SK-N-SH (cell line): ENCODE measurements around the gene TPRX2. TPM values are rescaled to one million over a fixed set of nuclear protein-coding genes. Genes with fewer than 3 reads are reported as not detected.

Experiments used
- CTCF ChIA-PET: fragments of 300-600, 350-600 bp; formaldehyde crosslinking; extraction: SDS; loops from one replicate; lab custom pipeline; 2021; lab: Yijun Ruan, JAX
- POLR2A ChIA-PET: fragments of 350-600 bp; sonication (Branson Sonifier 250); formaldehyde crosslinking; extraction: SDS; loops from one replicate; lab custom pipeline; 2020; ENCODE audit warnings: antibody characterized with exemption, inconsistent platforms; lab: Yijun Ruan, JAX
- DNase-seq: peaks from one replicate; pipeline ENCODE4 v3.0.0; 2012
- H2AFZ ChIP-seq: fragments of 200-600 bp; sonication (generic); 2 replicates; pipeline ENCODE4 v1.8.1; 2016; ENCODE audit warnings: antibody characterized with exemption, mild to moderate bottlenecking, low read depth
- H3F3A ChIP-seq: fragments of 200-600 bp; sonication (generic); replicated peaks from 2 replicates; pipeline ENCODE3; 2016; ENCODE audit warnings: antibody characterized with exemption, mild to moderate bottlenecking; ENCODE audit not compliant: insufficient read depth
- H3K27ac ChIP-seq, 2 experiments: fragments of 200-500 bp in 1 of 2; fragments of 200-600 bp in 1 of 2; sonication (Bioruptor generic) in 1 of 2; sonication (generic), shearing (Covaris generic) in 1 of 2; 2 replicates each; pipeline versions ENCODE4 v1.5.1 to v1.6.1; 2014 to 2016; ENCODE audit warnings: low read depth in 2 of 2, inconsistent platforms in 1 of 2, low read length in 1 of 2, mild to moderate bottlenecking in 1 of 2, mixed read lengths in 1 of 2
- H3K27me3 ChIP-seq: fragments of 200-600 bp; sonication (generic), shearing (Covaris generic); 2 replicates; pipeline ENCODE4 v1.6.1; 2016; ENCODE audit warnings: mixed run types; ENCODE audit not compliant: insufficient read depth
- H3K36me3 ChIP-seq, 2 experiments: fragments of 200-500 bp in 1 of 2; fragments of 200-600 bp in 1 of 2; sonication (Bioruptor generic) in 1 of 2; sonication (generic) in 1 of 2; replicated peaks in 1 of 2; 2 replicates each; pipeline versions ENCODE3 to v1.5.1; 2014 to 2016; ENCODE audit warnings: low read length in 1 of 2, mild to moderate bottlenecking in 1 of 2; ENCODE audit not compliant: insufficient read depth in 2 of 2, control insufficient read depth in 1 of 2
- H3K4me1 ChIP-seq, 2 experiments: fragments of 200-500 bp in 1 of 2; fragments of 200-600 bp in 1 of 2; sonication (Bioruptor generic) in 1 of 2; sonication (generic), shearing (Covaris generic) in 1 of 2; 2 replicates each; pipeline versions ENCODE4 v1.5.1 to v1.6.1; 2014 to 2016; ENCODE audit warnings: low read depth in 1 of 2, low read length in 1 of 2, mixed run types in 1 of 2; ENCODE audit not compliant: insufficient read depth in 2 of 2, control insufficient read depth in 1 of 2
- H3K4me2 ChIP-seq: fragments of 200-600 bp; sonication (generic), shearing (Covaris generic); 2 replicates; pipeline ENCODE4 v1.6.1; 2017; ENCODE audit warnings: mixed run types
- H3K4me3 ChIP-seq, 2 experiments: fragments of 200-500 bp in 1 of 2; fragments of 200-600 bp in 1 of 2; sonication (Bioruptor generic) in 1 of 2; sonication (generic), shearing (Covaris generic) in 1 of 2; 2 replicates each; pipeline versions ENCODE4 v1.5.1 to v1.8.1; 2014 to 2016; ENCODE audit warnings: low read depth in 2 of 2, inconsistent platforms in 1 of 2, low read length in 1 of 2, mild to moderate bottlenecking in 1 of 2, mixed read lengths in 1 of 2, moderate library complexity in 1 of 2
- H3K79me2 ChIP-seq: fragments of 200-600 bp; sonication (generic); 2 replicates; pipeline ENCODE4 v1.8.1; 2017; ENCODE audit warnings: mild to moderate bottlenecking; ENCODE audit not compliant: insufficient read depth
- H3K9ac ChIP-seq: fragments of 200-600 bp; sonication (generic); 2 replicates; pipeline ENCODE4 v1.6.1; 2017; ENCODE audit warnings: mixed run types
- H3K9me2 ChIP-seq: fragments of 200-600 bp; sonication (generic); 2 replicates; pipeline ENCODE4 v1.6.1; 2017; ENCODE audit warnings: mixed run types
- H3K9me3 ChIP-seq: fragments of 200-600 bp; sonication (generic); 2 replicates; pipeline ENCODE4 v1.6.1; 2017; ENCODE audit warnings: mixed run types, mild to moderate bottlenecking, moderate library complexity
- H4K20me1 ChIP-seq: fragments of 200-600 bp; sonication (generic); 2 replicates; pipeline ENCODE4 v1.6.1; 2017; ENCODE audit warnings: mild to moderate bottlenecking, mixed run types; ENCODE audit not compliant: insufficient read depth
- FOSL2 ChIP-seq: IDR thresholded peaks from 2 replicates; pipeline ENCODE4 v1.4.0; 2012; ENCODE audit warnings: low read depth, mild to moderate bottlenecking, moderate library complexity, borderline replicate concordance
- FOXJ3 ChIP-seq: sonication (generic); formaldehyde crosslinking; IDR thresholded peaks from 2 replicates; pipeline ENCODE4 v1.5.1; 2020; ENCODE audit warnings: mild to moderate bottlenecking, missing genetic modification reagents
- FOXM1 ChIP-seq: IDR thresholded peaks from 2 replicates; pipeline ENCODE4 v1.4.0; 2012; ENCODE audit warnings: low read depth, mild to moderate bottlenecking
- JUND ChIP-seq: IDR thresholded peaks from 2 replicates; pipeline ENCODE4 v1.4.0; 2012
- MXI1 ChIP-seq: IDR thresholded peaks from 2 replicates; pipeline ENCODE4 v1.6.1; 2012; ENCODE audit warnings: mild to moderate bottlenecking, low read depth, low read length, improper control_type of control experiment
- NFIC ChIP-seq: IDR thresholded peaks from 2 replicates; pipeline ENCODE4 v1.4.0; 2012; ENCODE audit warnings: borderline replicate concordance
- RCOR1 ChIP-seq: fragments of 150-350 bp; IDR thresholded peaks from 2 replicates; pipeline ENCODE4 v1.6.1; 2017; ENCODE audit warnings: antibody characterized with exemption, low read length
- RFX5 ChIP-seq: IDR thresholded peaks from 2 replicates; pipeline ENCODE4 v1.6.1; 2012; ENCODE audit warnings: mild to moderate bottlenecking, improper control_type of control experiment, low read length
- RXRA ChIP-seq: IDR thresholded peaks from 2 replicates; pipeline ENCODE4 v1.4.0; 2012; ENCODE audit warnings: low read depth, mild to moderate bottlenecking, borderline replicate concordance
- SIN3A ChIP-seq: IDR thresholded peaks from 2 replicates; pipeline ENCODE4 v1.6.1; 2012; ENCODE audit warnings: low read depth, mild to moderate bottlenecking, low read length, moderate library complexity, borderline replicate concordance
- SMC3 ChIP-seq: IDR thresholded peaks from 2 replicates; pipeline ENCODE4 v1.6.1; 2012; ENCODE audit warnings: low read depth, low read length, improper control_type of control experiment
- TAF1 ChIP-seq: IDR thresholded peaks from 2 replicates; pipeline ENCODE4 v1.6.1; 2012; ENCODE audit warnings: low read depth, mild to moderate bottlenecking, low read length, moderate library complexity, borderline replicate concordance
- TCF12 ChIP-seq: IDR thresholded peaks from 2 replicates; pipeline ENCODE4 v1.4.0; 2012
- TEAD4 ChIP-seq: IDR thresholded peaks from 2 replicates; pipeline ENCODE4 v1.4.0; 2012; ENCODE audit warnings: mild to moderate bottlenecking, borderline replicate concordance; ENCODE audit not compliant: insufficient read depth
- YY1 ChIP-seq: IDR thresholded peaks from 2 replicates; pipeline ENCODE4 v1.4.0; 2012; ENCODE audit warnings: low read depth, mild to moderate bottlenecking
- WGBS: methylation state at CpG from one replicate; pipeline ENCODE4 v1.1.6; 2017; ENCODE audit warnings: low lambda C conversion rate; 5-methylcytosine and 5-hydroxymethylcytosine counted together
- polyA plus RNA-seq, 3 experiments: library from polyadenylated mRNA; depleted of rRNA; stranded (reverse); fragments of >200 nt; gene quantifications; 2 replicates each; pipeline ENCODE4 v1.2.3, GENCODE V29; 2012
- TF ChIP-seq, protein P1 (sequence below): IDR thresholded peaks from 2 replicates; pipeline ENCODE4 v1.4.0; 2012; ENCODE audit warnings: low read depth
- TF ChIP-seq, protein P2 (sequence below): fragments of 200-600 bp; sonication (generic); IDR thresholded peaks from 2 replicates; pipeline ENCODE4 v1.6.1; 2017; ENCODE audit warnings: antibody characterized with exemption, mild to moderate bottlenecking, moderate library complexity
- TF ChIP-seq, protein P3 (sequence below): fragments of 150-350 bp; IDR thresholded peaks from 2 replicates; pipeline ENCODE4 v1.6.1; 2017; ENCODE audit warnings: antibody characterized with exemption, low read length, low read depth, borderline replicate concordance

Gene TPRX2
- polyA plus RNA-seq, 1 of the 3 experiments (the other 2 are of a cell fraction): not detected

DNA sequence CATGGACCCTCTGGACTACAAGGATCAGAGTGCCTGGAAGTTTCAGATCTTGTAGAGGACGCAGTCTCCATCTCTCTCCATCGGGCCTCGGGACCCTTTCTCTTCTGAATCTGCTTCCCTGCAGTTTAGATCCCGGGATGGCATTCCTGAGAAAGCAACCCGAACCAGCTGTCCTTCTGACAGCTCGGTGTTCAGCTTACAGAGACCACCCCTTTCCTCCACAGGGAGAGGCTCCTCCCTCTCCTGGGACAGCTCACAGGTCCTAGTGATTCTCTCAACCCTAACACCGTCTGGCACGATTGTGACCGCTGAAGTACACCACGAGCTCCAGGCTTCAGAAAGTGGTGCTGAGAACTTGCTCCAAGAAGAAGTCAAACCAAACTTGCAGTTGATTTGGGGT lies 19.1 kb upstream of the TPRX2 start:
- Histone ChIP-seq H3K9ac (no peak overlapping the region), H3K79me2 (no peaks in the 10 kb centered on the region), H3K9me2 (no peaks in the 10 kb centered on the region), H3K36me3 (no peaks in the 10 kb centered on the region), H2AFZ (no peak overlapping the region), H3K27me3 (peaks cover 50% of the 10 kb centered on the region), H3K4me3 (no peak overlapping the region), H4K20me1 (no peaks in the 10 kb centered on the region), H3F3A (peaks cover 11% of the 10 kb centered on the region), H3K4me2 (no peak overlapping the region), H3K4me1 (no peaks in the 10 kb centered on the region), H3K27ac (no peak overlapping the region), H3K9me3 (no peaks in the 10 kb centered on the region)
- no peak for DNase-seq
- TF ChIP-seq NFIC (no peak), FOXJ3 (CRISPR knock-in tag) (no peak), TAF1 (no peak), MXI1 (no peak), RXRA (no peak), JUND (no peak), YY1 (no peak), TEAD4 (no peak), TCF12 (no peak), SIN3A (no peak), RFX5 (no peak)
- TF ChIP-seq, protein P1, sequence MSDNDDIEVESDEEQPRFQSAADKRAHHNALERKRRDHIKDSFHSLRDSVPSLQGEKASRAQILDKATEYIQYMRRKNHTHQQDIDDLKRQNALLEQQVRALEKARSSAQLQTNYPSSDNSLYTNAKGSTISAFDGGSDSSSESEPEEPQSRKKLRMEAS: no peak
- TF ChIP-seq, protein P2, sequence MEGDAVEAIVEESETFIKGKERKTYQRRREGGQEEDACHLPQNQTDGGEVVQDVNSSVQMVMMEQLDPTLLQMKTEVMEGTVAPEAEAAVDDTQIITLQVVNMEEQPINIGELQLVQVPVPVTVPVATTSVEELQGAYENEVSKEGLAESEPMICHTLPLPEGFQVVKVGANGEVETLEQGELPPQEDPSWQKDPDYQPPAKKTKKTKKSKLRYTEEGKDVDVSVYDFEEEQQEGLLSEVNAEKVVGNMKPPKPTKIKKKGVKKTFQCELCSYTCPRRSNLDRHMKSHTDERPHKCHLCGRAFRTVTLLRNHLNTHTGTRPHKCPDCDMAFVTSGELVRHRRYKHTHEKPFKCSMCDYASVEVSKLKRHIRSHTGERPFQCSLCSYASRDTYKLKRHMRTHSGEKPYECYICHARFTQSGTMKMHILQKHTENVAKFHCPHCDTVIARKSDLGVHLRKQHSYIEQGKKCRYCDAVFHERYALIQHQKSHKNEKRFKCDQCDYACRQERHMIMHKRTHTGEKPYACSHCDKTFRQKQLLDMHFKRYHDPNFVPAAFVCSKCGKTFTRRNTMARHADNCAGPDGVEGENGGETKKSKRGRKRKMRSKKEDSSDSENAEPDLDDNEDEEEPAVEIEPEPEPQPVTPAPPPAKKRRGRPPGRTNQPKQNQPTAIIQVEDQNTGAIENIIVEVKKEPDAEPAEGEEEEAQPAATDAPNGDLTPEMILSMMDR: no peak
- WGBS: 15% methylated on average over 6 of the region's 10 CpGs
- CTCF ChIA-PET: interaction anchor here (1.4 to 1.8 kb wide), 2 partner anchors 9 to 24 kb away, joined by 5 to 7 read pairs; no protein-coding TSS in a partner anchor
- POLR2A ChIA-PET: no interaction called here

DNA sequence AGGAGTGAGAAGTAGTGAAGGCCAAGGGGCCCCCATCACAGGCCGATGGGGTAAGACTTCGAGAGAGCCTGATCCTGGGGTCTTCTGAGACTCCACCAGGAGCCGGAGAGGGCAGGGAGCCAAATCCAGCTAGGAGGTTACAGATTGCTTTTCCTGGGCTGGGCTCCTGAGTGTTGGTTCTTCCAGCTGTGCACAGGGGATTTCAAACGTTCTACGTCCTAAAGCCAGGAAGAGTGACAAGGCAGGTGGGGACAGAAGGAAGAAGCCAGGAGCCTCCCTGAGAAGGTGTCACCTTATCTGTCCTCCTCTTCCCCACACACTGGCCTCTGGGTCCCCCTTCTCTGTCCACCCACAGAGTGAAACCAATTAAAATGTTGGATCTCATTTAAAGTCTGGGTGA lies 16.1 kb upstream of the TPRX2 start:
- ChIA-PET POLR2A (no interaction called here), CTCF (no interaction called here)
- no peak overlapping the region for H3K27ac ChIP-seq
- H3K9ac ChIP-seq: no peak overlapping the region
- WGBS: 24% methylated on average over 4 of the region's 5 CpGs
- H3K79me2 ChIP-seq: no peaks in the 10 kb centered on the region
- DNase-seq: no peak
- no peaks in the 10 kb centered on the region for H3K4me1 ChIP-seq
- H3K9me2 ChIP-seq: no peaks in the 10 kb centered on the region
- no peaks in the 10 kb centered on the region for H3K9me3 ChIP-seq
- peaks cover 61% of the 10 kb centered on the region for H3K27me3 ChIP-seq
- H4K20me1 ChIP-seq: no peaks in the 10 kb centered on the region
- no peak overlapping the region for H2AFZ ChIP-seq
- H3K4me2 ChIP-seq: no peak overlapping the region
- H3K4me3 ChIP-seq: no peak overlapping the region
- TF ChIP-seq JUND (no peak), RCOR1 (no peak), TEAD4 (no peak), SIN3A (no peak), FOXM1 (no peak), YY1 (no peak), TCF12 (no peak), FOSL2 (no peak), TAF1 (no peak), SMC3 (no peak)
- TF ChIP-seq, protein P3, sequence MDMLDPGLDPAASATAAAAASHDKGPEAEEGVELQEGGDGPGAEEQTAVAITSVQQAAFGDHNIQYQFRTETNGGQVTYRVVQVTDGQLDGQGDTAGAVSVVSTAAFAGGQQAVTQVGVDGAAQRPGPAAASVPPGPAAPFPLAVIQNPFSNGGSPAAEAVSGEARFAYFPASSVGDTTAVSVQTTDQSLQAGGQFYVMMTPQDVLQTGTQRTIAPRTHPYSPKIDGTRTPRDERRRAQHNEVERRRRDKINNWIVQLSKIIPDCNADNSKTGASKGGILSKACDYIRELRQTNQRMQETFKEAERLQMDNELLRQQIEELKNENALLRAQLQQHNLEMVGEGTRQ: no peak
- TF ChIP-seq, protein P2: no peak
- H3K36me3 ChIP-seq: no peaks in the 10 kb centered on the region
- peaks cover 9% of the 10 kb centered on the region for H3F3A ChIP-seq
